ENCODE results near the gene FAM120B.

FAM120B gene

DNA sequence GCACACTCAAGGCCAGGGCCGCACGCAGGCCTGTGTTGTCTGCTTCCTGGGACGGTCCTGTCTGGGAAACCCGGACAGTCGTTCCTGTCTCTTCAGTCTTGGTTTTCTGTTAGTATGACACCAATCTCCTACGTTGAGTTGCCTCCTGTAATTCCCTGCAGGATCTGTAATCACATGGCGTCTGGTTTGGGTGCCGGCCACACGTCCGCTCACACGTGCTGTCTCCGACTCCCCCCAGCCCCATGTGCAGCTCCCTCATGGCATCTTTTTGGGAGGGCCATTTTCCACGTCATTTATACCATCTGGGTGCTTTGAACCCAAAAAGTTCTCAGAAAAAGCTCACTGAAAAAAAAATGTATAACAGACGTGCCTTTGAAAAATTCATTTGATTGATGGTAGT is 38.9 kb upstream of the FAM120B start:
- Histone ChIP-seq H3K4me1 (ENCODE audit: control insufficient read depth, insufficient read depth, low read length) (no peaks in the 10 kb centered on the region), H3K27ac (ENCODE audit: low read depth, low read length) (no peak overlapping the region), H3K4me3 (ENCODE audit: low read length) (no peak overlapping the region), H3K27me3 (ENCODE audit: control insufficient read depth, insufficient read depth, low read length) (peaks cover 9% of the 10 kb centered on the region), H3K9ac (ENCODE audit: low read length) (no peak overlapping the region), H3K36me3 (ENCODE audit: control insufficient read depth, insufficient read depth, low read length) (no peaks in the 10 kb centered on the region)

DNA sequence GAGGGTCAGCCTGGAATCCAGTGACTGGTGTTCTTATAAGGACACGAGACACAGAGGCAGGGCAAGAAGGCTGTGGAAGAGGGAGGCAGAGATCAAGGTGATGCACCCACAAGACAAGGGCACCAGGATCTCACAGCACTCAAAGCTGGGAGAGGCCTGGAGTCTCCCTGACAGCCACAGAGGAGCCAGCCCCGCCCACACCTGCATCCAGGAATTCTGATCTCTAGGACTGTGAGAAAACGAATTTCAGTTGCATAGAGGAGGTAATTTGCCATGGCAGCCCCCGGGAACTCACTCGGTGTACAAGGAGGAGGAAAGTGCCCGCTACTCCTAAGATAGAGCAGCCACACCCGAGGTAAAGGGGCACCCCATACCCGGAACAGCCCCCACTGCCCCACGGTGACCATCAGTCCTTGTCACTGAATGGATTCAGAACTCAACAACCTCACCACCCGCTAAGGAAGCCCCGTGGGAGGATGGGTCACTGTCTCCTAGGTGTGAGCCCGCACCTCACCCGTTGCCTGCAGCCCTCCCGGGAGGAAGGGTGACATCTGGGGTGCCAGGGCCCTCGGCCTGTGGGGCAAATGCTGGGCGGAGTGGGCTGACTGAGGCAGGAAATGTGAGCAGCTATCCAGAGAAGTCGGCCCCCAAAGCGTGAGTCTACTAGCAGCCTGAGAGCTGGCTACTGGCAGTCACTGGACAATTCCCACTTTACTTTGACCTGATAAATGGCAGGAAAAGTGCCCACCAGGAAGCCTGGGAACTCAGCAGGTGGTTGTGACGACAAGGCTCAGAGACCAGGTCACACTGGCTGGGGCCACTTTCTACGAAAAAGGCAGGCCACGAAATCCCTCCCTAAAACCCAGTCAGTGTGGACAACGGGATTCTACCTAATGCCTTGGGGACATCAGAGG is 38.1 kb upstream of the FAM120B start:
- Histone ChIP-seq H3K9ac (ENCODE audit: low read length) (no peak overlapping the region), H3K36me3 (ENCODE audit: control insufficient read depth, insufficient read depth, low read length) (no peaks in the 10 kb centered on the region), H3K4me1 (ENCODE audit: control insufficient read depth, insufficient read depth, low read length) (no peaks in the 10 kb centered on the region), H3K27me3 (ENCODE audit: control insufficient read depth, insufficient read depth, low read length) (peaks cover 6% of the 10 kb centered on the region), H3K4me3 (ENCODE audit: low read length) (no peak overlapping the region), H3K27ac (ENCODE audit: low read depth, low read length) (no peak overlapping the region)

DNA sequence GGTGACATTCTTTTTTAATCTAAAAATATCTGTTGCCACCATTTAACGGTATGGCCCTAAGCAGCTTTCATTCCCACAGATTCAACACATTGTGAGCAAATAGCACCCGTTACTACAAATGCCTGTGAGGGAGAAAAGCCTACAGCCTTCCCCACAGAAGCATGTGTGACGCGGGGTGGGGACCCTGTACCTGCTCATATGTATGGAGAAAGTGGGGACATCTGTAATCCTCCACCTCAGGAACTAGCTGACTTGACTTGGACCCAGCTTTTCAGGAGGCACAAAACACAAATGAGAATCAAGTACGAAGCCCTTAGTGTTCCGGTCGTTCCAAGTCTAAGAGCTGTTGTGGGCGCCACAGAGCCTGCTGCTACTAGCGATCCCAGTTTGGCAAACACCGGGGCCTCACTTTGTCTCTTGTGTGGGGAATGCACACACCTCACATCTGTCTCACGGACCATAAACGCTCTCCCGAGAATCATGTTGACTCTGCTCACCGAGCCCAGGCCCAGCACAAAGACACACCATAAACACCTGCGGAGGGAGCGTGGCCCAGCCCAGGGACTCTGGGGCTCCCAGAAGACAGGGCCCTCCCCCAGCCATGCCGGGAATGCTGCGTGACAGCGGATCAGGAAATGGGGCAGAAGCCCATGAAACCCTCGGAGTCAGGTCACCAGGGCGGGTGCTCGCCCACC is 37.3 kb upstream of the FAM120B start:
- no peak overlapping the region for H3K27ac ChIP-seq (ENCODE audit: low read depth, low read length)

DNA sequence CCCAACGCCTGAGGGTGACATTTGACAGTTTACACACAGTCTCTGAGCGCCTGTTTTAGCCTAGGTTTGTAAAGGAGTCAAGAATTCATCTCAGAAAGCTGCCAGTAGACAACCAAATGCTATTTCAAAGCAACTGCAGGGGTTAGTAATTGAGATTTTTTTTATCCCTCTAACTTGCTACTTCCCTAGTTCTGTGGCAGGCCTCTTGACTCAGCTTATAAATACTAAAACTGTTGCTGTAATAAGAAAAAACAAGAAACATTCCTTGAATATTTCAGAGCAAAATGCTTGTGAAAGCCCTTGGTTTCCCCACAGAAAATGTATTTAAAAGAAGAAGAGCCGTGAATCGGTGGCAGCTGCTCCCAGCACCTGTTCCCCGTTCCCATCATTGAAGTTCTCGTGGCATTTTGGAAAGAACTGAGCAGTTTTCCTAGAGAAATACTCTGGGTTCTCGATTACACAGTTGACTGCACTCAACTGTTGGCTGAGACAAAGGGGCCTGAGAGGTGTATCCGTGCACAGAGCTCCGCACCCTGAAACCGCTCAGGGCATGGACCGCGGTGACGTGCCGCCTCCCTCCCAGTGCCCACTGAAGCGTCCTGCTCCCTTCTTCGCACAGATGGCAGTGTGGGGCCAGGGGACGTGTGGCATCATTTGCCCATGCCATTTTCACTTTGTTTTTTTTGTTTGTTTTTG is 36.6 kb upstream of the FAM120B start:
- peaks cover 6% of the 10 kb centered on the region for H3K27me3 ChIP-seq (ENCODE audit: control insufficient read depth, insufficient read depth, low read length)
- H3K27ac ChIP-seq (ENCODE audit: low read depth, low read length): no peak overlapping the region
- no peak overlapping the region for H3K4me3 ChIP-seq (ENCODE audit: low read length)
- no peak overlapping the region for H3K9ac ChIP-seq (ENCODE audit: low read length)
- no peaks in the 10 kb centered on the region for H3K4me1 ChIP-seq (ENCODE audit: control insufficient read depth, insufficient read depth, low read length)
- H3K36me3 ChIP-seq (ENCODE audit: control insufficient read depth, insufficient read depth, low read length): no peaks in the 10 kb centered on the region

More for the DNA sequence above, 37.3 kb upstream of the FAM120B start:
- peaks cover 6% of the 10 kb centered on the region for H3K27me3 ChIP-seq (ENCODE audit: control insufficient read depth, insufficient read depth, low read length)
- H3K36me3 ChIP-seq (ENCODE audit: control insufficient read depth, insufficient read depth, low read length): no peaks in the 10 kb centered on the region
- no peak overlapping the region for H3K4me3 ChIP-seq (ENCODE audit: low read length)
- H3K4me1 ChIP-seq (ENCODE audit: control insufficient read depth, insufficient read depth, low read length): no peaks in the 10 kb centered on the region
- H3K9ac ChIP-seq (ENCODE audit: low read length): no peak overlapping the region

DNA sequence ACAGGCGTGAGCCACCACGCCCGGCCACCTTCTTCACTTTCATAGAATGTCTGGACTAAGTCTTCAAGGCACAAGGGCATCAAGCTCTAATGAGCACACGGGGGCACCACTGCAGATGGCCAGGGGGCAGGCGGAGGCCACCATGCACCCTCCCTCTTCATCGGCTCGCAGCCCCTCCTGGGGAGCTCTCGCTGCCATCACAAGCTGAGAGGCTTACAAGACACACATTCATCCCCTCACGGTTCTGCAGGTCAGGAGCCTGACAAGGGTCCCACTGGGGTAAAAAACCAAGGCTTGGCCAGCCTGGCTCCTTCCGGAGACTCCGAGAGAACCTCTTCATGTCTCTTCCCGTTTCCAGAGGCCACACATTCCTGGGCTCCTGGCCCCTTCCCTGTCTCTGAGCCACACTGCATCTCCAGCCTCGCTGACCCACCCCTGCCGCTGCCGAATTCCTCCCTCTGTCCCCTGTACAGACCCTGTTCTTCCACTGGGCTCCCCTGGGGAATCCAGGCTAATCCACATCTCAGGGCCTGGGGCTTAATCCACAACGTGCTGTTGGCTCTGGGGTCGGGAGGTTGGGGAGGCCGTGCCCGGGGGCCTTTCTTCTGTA is 35.5 kb upstream of the FAM120B start:
- Histone ChIP-seq H3K9ac (ENCODE audit: low read length) (no peak overlapping the region), H3K27me3 (ENCODE audit: control insufficient read depth, insufficient read depth, low read length) (peaks cover 6% of the 10 kb centered on the region), H3K4me1 (ENCODE audit: control insufficient read depth, insufficient read depth, low read length) (no peaks in the 10 kb centered on the region), H3K27ac (ENCODE audit: low read depth, low read length) (no peak overlapping the region), H3K4me3 (ENCODE audit: low read length) (no peak overlapping the region), H3K36me3 (ENCODE audit: control insufficient read depth, insufficient read depth, low read length) (no peaks in the 10 kb centered on the region)

DNA sequence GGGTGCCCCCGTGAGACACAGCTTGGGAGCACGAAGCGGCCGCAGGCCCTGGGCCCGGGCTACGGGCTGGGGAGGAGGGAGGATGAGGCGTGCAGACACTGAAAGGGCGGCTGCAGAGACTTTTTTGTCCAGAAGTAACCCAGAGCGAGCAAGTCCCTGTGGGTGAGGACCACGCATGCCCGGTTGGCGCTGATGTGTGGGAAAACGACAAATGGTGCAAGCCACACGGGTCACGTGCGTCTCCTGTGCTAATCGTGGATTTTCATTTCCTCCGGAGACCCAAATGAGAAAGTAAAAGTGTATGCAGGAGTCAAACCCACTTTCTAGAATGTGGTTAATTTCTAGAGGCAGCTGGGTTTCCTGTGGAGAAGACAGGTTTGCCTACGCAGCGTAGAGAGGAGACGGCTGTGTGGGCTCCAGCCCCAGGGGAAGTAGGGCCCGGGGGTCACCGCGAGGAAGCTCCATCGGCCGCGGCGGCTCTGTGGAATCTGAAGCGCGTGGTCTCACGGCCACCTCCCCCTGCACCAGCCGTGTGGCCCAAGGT is 34.7 kb upstream of the FAM120B start:
- H3K4me3 ChIP-seq (ENCODE audit: low read length): peak overlapping the region; percentile 32
- no peaks in the 10 kb centered on the region for H3K4me1 ChIP-seq (ENCODE audit: control insufficient read depth, insufficient read depth, low read length)
- H3K27ac ChIP-seq (ENCODE audit: low read depth, low read length): no peak overlapping the region
- H3K36me3 ChIP-seq (ENCODE audit: control insufficient read depth, insufficient read depth, low read length): no peaks in the 10 kb centered on the region
- H3K9ac ChIP-seq (ENCODE audit: low read length): no peak overlapping the region
- H3K27me3 ChIP-seq (ENCODE audit: control insufficient read depth, insufficient read depth, low read length): peaks cover 6% of the 10 kb centered on the region

DNA sequence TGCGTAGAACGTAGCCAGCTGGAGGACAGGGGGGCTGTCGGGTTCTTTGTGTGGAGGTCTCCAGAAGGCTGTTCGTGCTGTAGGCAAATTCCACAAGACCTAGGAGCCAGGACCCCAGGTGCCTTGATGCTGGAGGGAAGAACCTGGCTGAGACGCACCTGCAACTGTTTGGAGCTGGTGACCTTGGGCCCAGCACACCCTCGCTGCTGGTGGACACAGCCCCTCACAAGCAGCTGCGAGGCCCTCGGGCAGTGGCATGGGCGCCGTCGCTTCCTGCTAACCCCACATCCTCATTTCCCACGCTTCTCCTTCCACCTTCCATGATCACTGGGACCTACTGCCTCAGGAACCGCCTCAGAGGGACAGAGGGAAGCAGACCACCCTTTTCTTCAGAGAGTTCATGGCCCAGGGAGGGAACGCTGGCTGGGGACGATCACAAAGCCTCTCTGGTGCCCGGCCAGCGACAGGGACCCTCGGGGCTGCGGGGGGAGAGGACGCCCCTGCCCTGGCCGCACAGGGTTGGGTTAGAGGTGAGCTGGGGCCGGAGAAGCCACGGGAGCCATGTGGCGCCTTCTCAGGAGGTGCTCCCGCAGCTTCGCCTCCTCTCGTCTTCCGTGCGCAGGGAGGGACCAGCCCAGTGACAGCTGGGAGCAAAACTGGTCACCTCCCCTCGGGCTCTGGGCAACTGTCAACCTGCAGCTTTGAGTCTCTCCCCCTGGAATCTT is 34.1 kb upstream of the FAM120B start:
- no peak overlapping the region for H3K27ac ChIP-seq (ENCODE audit: low read depth, low read length)
- no peaks in the 10 kb centered on the region for H3K4me1 ChIP-seq (ENCODE audit: control insufficient read depth, insufficient read depth, low read length)
- no peaks in the 10 kb centered on the region for H3K36me3 ChIP-seq (ENCODE audit: control insufficient read depth, insufficient read depth, low read length)
- no peak overlapping the region for H3K9ac ChIP-seq (ENCODE audit: low read length)
- peak overlapping the region; percentile 32 for H3K4me3 ChIP-seq (ENCODE audit: low read length)
- peaks cover 6% of the 10 kb centered on the region for H3K27me3 ChIP-seq (ENCODE audit: control insufficient read depth, insufficient read depth, low read length)

DNA sequence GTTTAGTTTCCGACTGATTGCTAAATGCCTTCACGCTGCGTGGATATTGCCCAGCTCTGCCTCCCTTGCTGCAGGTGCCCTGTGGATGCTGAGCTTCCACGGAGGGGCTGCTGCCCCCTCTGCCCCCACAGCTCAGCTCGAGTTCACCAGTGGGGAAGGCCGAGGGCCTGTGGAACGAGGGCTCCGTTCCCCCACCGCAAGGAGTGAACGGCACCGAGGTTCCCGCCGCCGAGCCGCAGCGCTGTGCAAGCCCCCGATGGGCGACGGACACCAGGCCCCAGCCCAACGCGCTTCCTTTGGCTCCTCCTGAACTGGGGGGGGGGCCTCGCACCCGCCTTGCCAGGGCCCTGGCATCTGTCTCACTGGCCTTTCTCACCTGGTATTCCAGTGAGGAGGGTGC is 33.4 kb upstream of the FAM120B start:
- Histone ChIP-seq H3K27me3 (ENCODE audit: control insufficient read depth, insufficient read depth, low read length) (peaks cover 6% of the 10 kb centered on the region), H3K4me3 (ENCODE audit: low read length) (no peak overlapping the region), H3K36me3 (ENCODE audit: control insufficient read depth, insufficient read depth, low read length) (no peaks in the 10 kb centered on the region), H3K27ac (ENCODE audit: low read depth, low read length) (no peak overlapping the region), H3K9ac (ENCODE audit: low read length) (no peak overlapping the region), H3K4me1 (ENCODE audit: control insufficient read depth, insufficient read depth, low read length) (no peaks in the 10 kb centered on the region)

DNA sequence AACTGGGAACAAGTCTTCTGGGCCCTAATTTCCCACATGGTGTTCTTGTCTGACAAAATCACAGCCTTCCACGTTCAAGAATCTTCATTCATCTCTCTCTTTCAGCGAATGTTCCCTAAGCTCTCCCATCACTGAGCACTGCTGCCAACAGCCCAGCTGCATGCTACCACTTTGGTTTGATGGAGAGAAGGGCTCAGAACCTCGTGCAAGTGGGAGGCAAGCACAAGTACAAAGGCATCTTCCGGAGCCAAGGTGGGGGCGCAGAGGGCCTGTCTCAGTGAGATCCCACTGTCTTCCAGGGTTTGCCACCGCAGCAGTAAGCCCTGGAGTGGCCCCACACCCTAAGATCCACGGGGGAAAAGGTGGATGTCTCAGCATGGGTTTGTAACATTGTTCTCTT is 32.9 kb upstream of the FAM120B start:
- Histone ChIP-seq H3K27ac (ENCODE audit: low read depth, low read length) (no peak overlapping the region), H3K4me1 (ENCODE audit: control insufficient read depth, insufficient read depth, low read length) (no peaks in the 10 kb centered on the region), H3K9ac (ENCODE audit: low read length) (no peak overlapping the region), H3K4me3 (ENCODE audit: low read length) (no peak overlapping the region), H3K36me3 (ENCODE audit: control insufficient read depth, insufficient read depth, low read length) (no peaks in the 10 kb centered on the region), H3K27me3 (ENCODE audit: control insufficient read depth, insufficient read depth, low read length) (peaks cover 3% of the 10 kb centered on the region)

DNA sequence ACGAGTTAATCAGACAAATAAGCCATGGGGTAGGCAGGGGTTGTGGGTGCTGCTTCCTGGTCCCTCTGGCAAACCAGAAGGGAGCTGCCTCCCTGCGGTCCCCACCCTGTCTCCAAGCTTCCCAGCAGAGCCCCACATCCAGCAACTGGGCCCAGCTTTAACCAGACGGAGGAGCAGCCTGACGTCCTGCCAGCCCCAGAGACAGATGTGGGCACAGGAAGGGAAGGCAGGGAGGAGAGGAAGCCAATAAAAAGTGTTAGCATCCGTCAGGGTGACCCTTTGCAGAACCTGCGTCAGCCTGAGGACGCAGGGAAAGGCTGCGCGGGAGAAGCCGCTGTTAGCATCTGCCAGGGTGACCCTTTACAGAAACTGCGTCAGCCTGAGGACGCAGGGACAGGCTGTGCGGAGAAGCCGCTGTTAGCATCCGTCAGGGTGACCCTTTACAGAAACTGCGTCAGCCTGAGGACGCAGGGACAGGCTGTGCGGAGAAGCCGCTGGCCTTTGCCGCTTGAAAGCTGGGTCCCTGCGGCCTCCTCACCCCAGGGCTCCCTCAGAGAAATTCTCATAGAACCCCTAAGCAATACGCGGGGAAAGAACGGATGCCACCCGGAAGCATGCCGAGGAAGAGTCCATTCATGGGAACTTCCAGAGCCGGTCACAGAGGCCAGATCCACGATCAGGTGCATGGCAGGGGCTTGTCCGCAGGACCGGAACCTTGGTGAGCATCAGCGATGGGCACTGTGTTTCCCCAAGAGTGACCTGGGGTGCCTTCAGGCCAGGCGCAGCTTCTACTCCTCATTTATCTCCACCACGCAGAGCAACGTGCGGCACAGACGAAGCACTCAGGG is 31.6 kb upstream of the FAM120B start:
- Histone ChIP-seq H3K9ac (ENCODE audit: low read length) (no peak overlapping the region), H3K36me3 (ENCODE audit: control insufficient read depth, insufficient read depth, low read length) (no peaks in the 10 kb centered on the region), H3K27ac (ENCODE audit: low read depth, low read length) (no peak overlapping the region), H3K27me3 (ENCODE audit: control insufficient read depth, insufficient read depth, low read length) (no peaks in the 10 kb centered on the region), H3K4me1 (ENCODE audit: control insufficient read depth, insufficient read depth, low read length) (no peaks in the 10 kb centered on the region), H3K4me3 (ENCODE audit: low read length) (no peak overlapping the region)
